Loucy (cell line): Measurements from ENCODE around the gene MGLL.

Source experiments
- CTCF ChIP-seq: fragments of 200-600 bp; sonication (generic); conservative IDR thresholded peaks from 2 replicates; pipeline ENCODE4 v1.5.1; 2014; ENCODE audit warnings: mild to moderate bottlenecking, antibody characterized with exemption, low read length
- EZH2phosphoT487 ChIP-seq: fragments of 200-600 bp; IDR thresholded peaks from 2 replicates; pipeline ENCODE4 v1.6.1; 2018; ENCODE audit warnings: antibody characterized with exemption, mild to moderate bottlenecking, moderate library complexity, borderline replicate concordance

GRCh38 chr3:127706785-127707351 is 115.4 kb downstream of the MGLL start:
- TF ChIP-seq CTCF, result no peak
- TF ChIP-seq EZH2phosphoT487, result no peak
